GM12873 (cell line): ENCODE results near the gene CALN1.

Source experiments
- TF ChIP-seq, protein P1 (sequence below): IDR thresholded peaks from 2 replicates; pipeline ENCODE4 v1.5.1; 2012; ENCODE audit warnings: low read depth, mild to moderate bottlenecking, moderate library complexity, low read length, control low read depth; ENCODE audit not compliant: insufficient read depth; ENCODE audit errors: missing control alignments

Gene CALN1

GRCh38 chr7:72394016-72394415 is 18.1 kb downstream of the CALN1 start:
- TF ChIP-seq, protein P1, sequence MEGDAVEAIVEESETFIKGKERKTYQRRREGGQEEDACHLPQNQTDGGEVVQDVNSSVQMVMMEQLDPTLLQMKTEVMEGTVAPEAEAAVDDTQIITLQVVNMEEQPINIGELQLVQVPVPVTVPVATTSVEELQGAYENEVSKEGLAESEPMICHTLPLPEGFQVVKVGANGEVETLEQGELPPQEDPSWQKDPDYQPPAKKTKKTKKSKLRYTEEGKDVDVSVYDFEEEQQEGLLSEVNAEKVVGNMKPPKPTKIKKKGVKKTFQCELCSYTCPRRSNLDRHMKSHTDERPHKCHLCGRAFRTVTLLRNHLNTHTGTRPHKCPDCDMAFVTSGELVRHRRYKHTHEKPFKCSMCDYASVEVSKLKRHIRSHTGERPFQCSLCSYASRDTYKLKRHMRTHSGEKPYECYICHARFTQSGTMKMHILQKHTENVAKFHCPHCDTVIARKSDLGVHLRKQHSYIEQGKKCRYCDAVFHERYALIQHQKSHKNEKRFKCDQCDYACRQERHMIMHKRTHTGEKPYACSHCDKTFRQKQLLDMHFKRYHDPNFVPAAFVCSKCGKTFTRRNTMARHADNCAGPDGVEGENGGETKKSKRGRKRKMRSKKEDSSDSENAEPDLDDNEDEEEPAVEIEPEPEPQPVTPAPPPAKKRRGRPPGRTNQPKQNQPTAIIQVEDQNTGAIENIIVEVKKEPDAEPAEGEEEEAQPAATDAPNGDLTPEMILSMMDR: no peak

DNA sequence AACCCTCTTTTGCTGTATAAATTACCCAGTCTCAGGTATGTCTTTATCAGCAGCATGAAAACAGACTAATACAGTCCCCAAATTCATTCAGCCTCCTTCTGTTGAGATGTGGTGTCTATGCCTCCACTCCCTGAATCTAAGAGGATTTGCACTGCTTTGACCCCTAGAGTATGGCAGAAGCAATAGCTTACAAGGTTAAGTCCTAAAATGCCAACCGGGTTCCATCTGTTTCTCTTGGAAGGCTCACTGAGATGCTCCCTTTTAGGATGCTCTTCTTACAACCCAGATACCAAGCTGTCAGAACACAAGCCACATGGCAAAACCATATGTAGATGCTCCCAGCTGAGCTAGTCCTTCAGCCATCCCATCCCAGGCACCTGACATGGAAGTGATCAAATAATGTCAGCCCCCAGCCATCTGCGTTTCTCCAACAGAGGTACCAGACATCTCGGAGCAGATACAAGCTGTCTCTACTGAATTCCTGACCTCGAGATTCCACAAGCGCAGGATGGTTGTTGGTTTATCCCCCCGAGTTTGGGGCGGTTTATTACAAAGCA is 20.2 kb downstream of the CALN1 start:
- TF ChIP-seq, protein P1: no peak

DNA sequence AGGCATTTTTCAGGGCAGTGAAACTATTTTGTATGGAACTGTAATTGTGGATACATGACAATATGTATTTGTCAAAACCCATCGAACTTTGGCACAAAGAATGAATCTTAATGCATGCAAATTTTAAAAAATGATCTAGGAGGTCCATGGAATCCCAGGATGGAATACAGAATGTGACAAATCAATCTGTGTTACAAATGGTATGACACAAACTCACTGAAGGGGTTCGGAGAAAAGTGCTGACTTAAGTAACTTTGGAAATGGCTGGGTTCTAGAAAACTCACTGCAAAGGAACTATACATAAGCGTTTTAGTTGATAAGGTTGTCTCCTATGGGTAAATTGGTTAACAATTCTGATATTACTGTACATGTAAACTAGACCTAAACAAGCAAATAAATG is 26.0 kb downstream of the CALN1 start:
- TF ChIP-seq, protein P1: no peak

GRCh38 chr7:72362246-72362645 is 49.9 kb downstream of the CALN1 start:
- TF ChIP-seq, protein P1: no peak

DNA sequence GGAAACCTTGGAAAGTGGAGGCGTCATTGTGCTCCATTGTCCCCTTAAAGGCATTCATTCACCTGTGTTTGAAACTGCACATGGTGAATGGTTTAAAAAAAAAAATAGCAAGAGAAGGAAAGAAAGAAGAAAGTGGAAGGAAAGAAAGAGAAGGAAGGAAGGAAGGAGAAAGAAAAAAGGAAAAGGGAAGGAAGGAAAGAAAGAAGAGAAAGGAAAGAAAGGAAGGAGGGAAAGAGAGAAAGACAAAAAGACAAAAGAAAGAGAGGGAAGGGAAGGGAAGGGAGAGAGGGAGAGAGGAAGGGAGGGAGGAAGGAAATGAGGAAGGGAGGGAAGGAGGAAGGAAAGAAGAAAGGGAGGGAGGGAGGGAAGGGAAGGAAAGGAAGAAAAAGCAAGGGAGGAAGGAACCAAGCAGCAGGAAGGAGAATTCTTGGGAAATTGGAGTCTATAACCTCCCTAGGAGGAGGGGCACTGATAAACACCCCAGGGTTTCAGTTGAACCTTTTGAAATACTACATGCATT is 66.9 kb downstream of the CALN1 start:
- TF ChIP-seq, protein P1: no peak

GRCh38 chr7:72343991-72344390 is 68.1 kb downstream of the CALN1 start:
- TF ChIP-seq, protein P1: no peak

DNA sequence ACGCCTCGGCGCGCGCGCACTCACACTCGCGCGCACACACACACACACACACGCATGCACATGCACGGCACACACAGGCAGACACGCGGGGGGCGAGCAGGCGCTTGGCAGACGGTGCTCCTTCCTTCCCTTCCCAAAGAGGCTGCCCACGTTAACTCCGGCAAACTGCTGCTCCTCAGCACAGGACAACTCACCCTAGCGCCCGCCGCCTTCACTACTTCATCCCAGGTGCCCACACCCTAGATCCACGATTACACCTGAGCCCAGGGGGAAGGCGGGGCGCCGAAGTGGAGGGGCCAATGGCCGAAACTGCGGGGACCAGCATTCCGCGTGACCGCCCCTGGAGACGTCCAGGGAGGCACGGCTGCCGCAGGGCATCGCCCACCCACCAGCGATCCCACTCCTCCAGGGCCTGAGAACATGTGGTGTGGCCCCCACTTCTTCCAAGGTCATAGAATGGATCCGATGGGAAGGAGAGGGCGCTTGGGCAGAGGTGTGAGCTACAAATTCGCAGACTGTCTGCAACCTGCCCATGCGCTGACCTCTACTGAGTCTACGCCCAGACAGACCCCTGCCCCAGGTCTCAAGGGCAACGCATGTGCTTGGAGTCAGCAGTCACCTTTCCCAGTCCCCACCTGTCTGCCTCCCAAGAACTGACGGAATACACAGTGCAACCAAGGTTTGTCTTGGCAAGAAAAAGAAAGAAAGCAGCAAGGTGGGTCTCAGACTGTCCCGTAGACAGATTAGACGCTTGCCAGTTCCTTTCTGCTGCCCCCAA is 74.6 kb downstream of the CALN1 start:
- TF ChIP-seq, protein P1: no peak
